SK-N-SH (cell line): ENCODE measurements around the gene RABGGTB.

Source experiments
- CTCF ChIP-seq: fragments of 200-600 bp; sonication (generic); IDR thresholded peaks from 2 replicates; pipeline ENCODE4 v1.6.1; 2017; ENCODE audit warnings: antibody characterized with exemption, mild to moderate bottlenecking, moderate library complexity
- EP300 ChIP-seq, 2 experiments: IDR thresholded peaks; 2 replicates each; pipeline versions ENCODE4 v1.4.0 to v1.6.1; 2012; ENCODE audit warnings: borderline replicate concordance in 1 of 2, low read depth in 1 of 2, low read length in 1 of 2
- NFIC ChIP-seq: IDR thresholded peaks from 2 replicates; pipeline ENCODE4 v1.4.0; 2012; ENCODE audit warnings: borderline replicate concordance
- TF ChIP-seq, protein P1 (sequence below): IDR thresholded peaks from 2 replicates; pipeline ENCODE4 v1.4.0; 2012; ENCODE audit warnings: low read depth

DNA sequence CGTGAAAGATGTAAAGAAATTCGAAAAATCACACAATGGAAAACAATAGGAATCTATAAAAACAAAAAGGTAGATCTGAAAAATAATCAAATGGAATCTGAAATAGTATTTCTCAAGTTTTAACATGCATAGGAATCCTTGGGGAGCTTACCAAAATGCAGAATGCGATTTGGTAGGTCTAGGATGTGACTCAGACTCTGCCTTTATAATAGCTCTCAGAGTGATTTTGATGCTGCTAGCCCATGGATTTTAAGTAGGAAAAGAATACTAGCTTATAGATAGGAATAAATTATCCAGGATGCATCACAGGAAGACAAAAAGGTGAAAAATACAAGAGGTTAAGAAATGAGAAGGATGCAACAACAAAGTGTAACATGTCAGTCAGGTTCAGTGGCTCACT lies 14.1 kb upstream of the RABGGTB start:
- no peak for TF ChIP-seq CTCF
- TF ChIP-seq, protein P1, sequence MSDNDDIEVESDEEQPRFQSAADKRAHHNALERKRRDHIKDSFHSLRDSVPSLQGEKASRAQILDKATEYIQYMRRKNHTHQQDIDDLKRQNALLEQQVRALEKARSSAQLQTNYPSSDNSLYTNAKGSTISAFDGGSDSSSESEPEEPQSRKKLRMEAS = no peak
- no peak for TF ChIP-seq EP300 (IDR thresholded peaks at IDR 0.05; ENCODE audit: borderline replicate concordance in 1 of 2, low read depth in 1 of 2, low read length in 1 of 2)
- no peak for TF ChIP-seq NFIC
